Gastrocnemius medialis (tissue), 4 donors: ENCODE data around the gene PPA1.

Source experiments
- POLR2A ChIP-seq, 2 donors: fragments of 450-650 bp; IDR thresholded peaks; one replicate each; pipeline ENCODE4 v1.6.1; 2017; ENCODE audit warnings: antibody characterized with exemption in 2 of 2, mild to moderate bottlenecking in 2 of 2, moderate library complexity in 2 of 2
- TF ChIP-seq, protein P1 (sequence below), 5 experiments: fragments of 450-650 bp in 3 of 5; fragments of 200-600 bp in 2 of 5; sonication (generic) in 2 of 5; IDR thresholded peaks in 4 of 5; conservative IDR thresholded peaks in 1 of 5; 1 replicate in 4 of 5; 2 replicates in 1 of 5; pipeline ENCODE4 v1.5.1; 2016 to 2019; ENCODE audit warnings: antibody characterized with exemption in 5 of 5, mild to moderate bottlenecking in 3 of 5, moderate library complexity in 3 of 5

DNA sequence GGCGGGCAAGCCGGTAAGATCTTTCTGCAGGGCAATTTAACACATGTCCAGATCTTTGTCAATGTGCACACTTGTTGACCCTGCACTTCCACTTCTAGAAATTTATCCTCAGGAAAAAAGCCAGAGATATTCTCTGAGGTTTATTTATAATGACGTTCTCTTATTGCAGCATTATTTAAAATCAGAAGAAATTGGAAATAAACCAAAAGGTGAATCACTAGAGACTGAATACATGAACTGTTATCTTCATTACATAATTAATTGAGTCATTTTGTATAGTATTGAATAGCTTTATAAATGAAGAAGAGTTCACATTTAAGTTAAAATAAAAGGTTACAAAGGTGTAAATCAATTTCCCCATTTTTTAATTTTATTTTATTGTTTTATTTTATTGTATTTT is 46.7 kb downstream of the PPA1 start:
- TF ChIP-seq, protein P1, sequence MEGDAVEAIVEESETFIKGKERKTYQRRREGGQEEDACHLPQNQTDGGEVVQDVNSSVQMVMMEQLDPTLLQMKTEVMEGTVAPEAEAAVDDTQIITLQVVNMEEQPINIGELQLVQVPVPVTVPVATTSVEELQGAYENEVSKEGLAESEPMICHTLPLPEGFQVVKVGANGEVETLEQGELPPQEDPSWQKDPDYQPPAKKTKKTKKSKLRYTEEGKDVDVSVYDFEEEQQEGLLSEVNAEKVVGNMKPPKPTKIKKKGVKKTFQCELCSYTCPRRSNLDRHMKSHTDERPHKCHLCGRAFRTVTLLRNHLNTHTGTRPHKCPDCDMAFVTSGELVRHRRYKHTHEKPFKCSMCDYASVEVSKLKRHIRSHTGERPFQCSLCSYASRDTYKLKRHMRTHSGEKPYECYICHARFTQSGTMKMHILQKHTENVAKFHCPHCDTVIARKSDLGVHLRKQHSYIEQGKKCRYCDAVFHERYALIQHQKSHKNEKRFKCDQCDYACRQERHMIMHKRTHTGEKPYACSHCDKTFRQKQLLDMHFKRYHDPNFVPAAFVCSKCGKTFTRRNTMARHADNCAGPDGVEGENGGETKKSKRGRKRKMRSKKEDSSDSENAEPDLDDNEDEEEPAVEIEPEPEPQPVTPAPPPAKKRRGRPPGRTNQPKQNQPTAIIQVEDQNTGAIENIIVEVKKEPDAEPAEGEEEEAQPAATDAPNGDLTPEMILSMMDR (IDR thresholded peaks at IDR 0.05 in 4 of 5, conservative IDR thresholded peaks at IDR 0.05 in 1 of 5) = no peak
- TF ChIP-seq POLR2A (IDR thresholded peaks at IDR 0.05) = no peak
